Measurements from ENCODE around the gene ELAPOR2.
"Not testable (repeated sequence)": the region's sequence is repeated elsewhere in the genome, so short reads cannot be mapped to it uniquely, and the experiment has no call there.

ELAPOR2 gene

GRCh38 chr7:87039691-87040299, 19.7 kb downstream of the ELAPOR2 start:
- not testable (repeated sequence) for DNase-seq

GRCh38 chr7:87038993-87039690, 20.3 kb downstream of the ELAPOR2 start:
- no peak for DNase-seq

- DNase-seq: no peak
Observed at GRCh38 chr7:87036985-87037384, 22.5 kb downstream of the ELAPOR2 start.

GRCh38 chr7:87032604-87033339, 26.7 kb downstream of the ELAPOR2 start:
- DNase-seq: no peak

- DNase-seq: no peak
Observed at GRCh38 chr7:87029078-87029477, 30.4 kb downstream of the ELAPOR2 start.

- no peak for DNase-seq
Observed at GRCh38 chr7:87028636-87029035, 30.8 kb downstream of the ELAPOR2 start.

GRCh38 chr7:87027900-87028299, 31.6 kb downstream of the ELAPOR2 start:
- DNase-seq: no peak

- no peak for DNase-seq
Observed at GRCh38 chr7:87021285-87021684, 38.2 kb downstream of the ELAPOR2 start.

- no peak for DNase-seq
Observed at GRCh38 chr7:87016606-87017005, 42.8 kb downstream of the ELAPOR2 start.

- no peak for DNase-seq
Observed at GRCh38 chr7:87013840-87014190, 45.6 kb downstream of the ELAPOR2 start.

GRCh38 chr7:87013136-87013839, 46.2 kb downstream of the ELAPOR2 start:
- DNase-seq: no peak
